ENCODE data around the gene SFRP5.

The SFRP5 gene

GRCh38 chr10:97736403-97736901 lies 35.3 kb downstream of the SFRP5 start:
- DNase-seq (ENCODE audit: low read depth) = no peak

- DNase-seq (ENCODE audit: low read depth) = no peak
These were observed 37.8 kb downstream of the SFRP5 start for GRCh38 chr10:97734021-97734420.

- DNase-seq (ENCODE audit: low read depth) = no peak
These were observed 38.5 kb downstream of the SFRP5 start for GRCh38 chr10:97733256-97733655.

- no peak for DNase-seq (ENCODE audit: low read depth)
These were observed 39.8 kb downstream of the SFRP5 start for GRCh38 chr10:97732052-97732359.

GRCh38 chr10:97731346-97732051 lies 40.3 kb downstream of the SFRP5 start:
- peak; percentile 34 for DNase-seq (ENCODE audit: low read depth)

- DNase-seq (ENCODE audit: low read depth) = no peak
These were observed 42.8 kb downstream of the SFRP5 start for GRCh38 chr10:97729014-97729413.

- no peak for DNase-seq (ENCODE audit: low read depth)
These were observed 45.1 kb downstream of the SFRP5 start for GRCh38 chr10:97726636-97727178.

GRCh38 chr10:97724341-97724941 lies 47.4 kb downstream of the SFRP5 start:
- no peak for DNase-seq (ENCODE audit: low read depth)

- DNase-seq (ENCODE audit: low read depth) = no peak
These were observed 48.8 kb downstream of the SFRP5 start for GRCh38 chr10:97723001-97723400.

GRCh38 chr10:97721871-97722780 lies 49.7 kb downstream of the SFRP5 start:
- no peak for DNase-seq (ENCODE audit: low read depth)

GRCh38 chr10:97719602-97720001 lies 52.2 kb downstream of the SFRP5 start:
- no peak for DNase-seq (ENCODE audit: low read depth)

GRCh38 chr10:97718659-97719142 lies 53.1 kb downstream of the SFRP5 start:
- no peak for DNase-seq (ENCODE audit: low read depth)

- DNase-seq (ENCODE audit: low read depth) = no peak
These were observed 53.6 kb downstream of the SFRP5 start for GRCh38 chr10:97718178-97718577.

GRCh38 chr10:97717627-97718026 lies 54.2 kb downstream of the SFRP5 start:
- no peak for DNase-seq (ENCODE audit: low read depth)
